Measurements from ENCODE around the gene RAB31. TPM values are rescaled to one million over a fixed set of nuclear protein-coding genes. Genes with fewer than 3 reads are reported as not detected.

The RAB31 gene
- total RNA-seq, 1 experiment from 2014 or later, result 32.9 TPM

- ChIA-PET CTCF (no interaction called here), POLR2A (interaction anchor here (0.5 kb wide), 1 partner anchor 387 kb away, joined by 3 read pairs; no protein-coding TSS in a partner anchor)
- Mint-ChIP-seq H3K4me1 (peaks cover 4% of the 10 kb centered on the region), H3K36me3 (no peaks in the 10 kb centered on the region), H3K27me3 (ENCODE audit: low read depth) (no peaks in the 10 kb centered on the region), H3K9me3 (no peaks in the 10 kb centered on the region), H3K27ac (no peak overlapping the region), H3K4me3 (no peak overlapping the region)
- ATAC-seq, result no peak
- DNase-seq (ENCODE audit: low spot score), result no peak
- TF ChIP-seq SP1 (CRISPR knock-in tag; conservative IDR thresholded peaks at IDR 0.05), result no peak
- TF ChIP-seq RORB (CRISPR knock-in tag; IDR thresholded peaks at IDR 0.05), result no peak
- no peak for TF ChIP-seq FOXP4 (CRISPR knock-in tag; IDR thresholded peaks at IDR 0.05)
- no peak for TF ChIP-seq STAT6 (CRISPR knock-in tag; conservative IDR thresholded peaks at IDR 0.05; ENCODE audit: low read depth)
- no peak for TF ChIP-seq HMGXB4 (CRISPR knock-in tag; IDR thresholded peaks at IDR 0.05)
- no peak for TF ChIP-seq MXD4 (CRISPR knock-in tag; IDR thresholded peaks at IDR 0.05; ENCODE audit: borderline replicate concordance)
- TF ChIP-seq SOX15 (CRISPR knock-in tag; IDR thresholded peaks at IDR 0.05), result no peak
- no peak for TF ChIP-seq TEAD1 (CRISPR knock-in tag; IDR thresholded peaks at IDR 0.05)
- no peak for TF ChIP-seq ZBTB21 (CRISPR knock-in tag; IDR thresholded peaks at IDR 0.05; ENCODE audit: borderline replicate concordance)
- no peak for TF ChIP-seq ERG (CRISPR knock-in tag; IDR thresholded peaks at IDR 0.05)
- no peak for TF ChIP-seq HMGA2 (CRISPR knock-in tag; IDR thresholded peaks at IDR 0.05)
- TF ChIP-seq CREB1 (CRISPR knock-in tag; IDR thresholded peaks at IDR 0.05), result no peak
- TF ChIP-seq E2F1 (CRISPR knock-in tag; IDR thresholded peaks at IDR 0.05), result no peak
- TF ChIP-seq USF2 (CRISPR knock-in tag; IDR thresholded peaks at IDR 0.05), result no peak
These were observed 48.9 kb downstream of the RAB31 start for GRCh38 chr18:9756933-9757470.

GRCh38 chr18:9757827-9758621 is 49.9 kb downstream of the RAB31 start:
- no peaks in the 10 kb centered on the region for H3K27me3 Mint-ChIP-seq (ENCODE audit: low read depth)
- TF ChIP-seq USF2 (CRISPR knock-in tag; IDR thresholded peaks at IDR 0.05) (no peak), TCF7 (CRISPR knock-in tag; IDR thresholded peaks at IDR 0.05; ENCODE audit: low read depth) (no peak), ZNF138 (CRISPR knock-in tag; conservative IDR thresholded peaks at IDR 0.05) (no peak), SMAD4 (CRISPR knock-in tag; IDR thresholded peaks at IDR 0.05) (no peak)
- peaks cover 4% of the 10 kb centered on the region for H3K9me3 Mint-ChIP-seq
- no peak overlapping the region for H3K4me3 Mint-ChIP-seq
- peaks cover 3% of the 10 kb centered on the region for H3K36me3 Mint-ChIP-seq
- H3K27ac Mint-ChIP-seq, result peak overlapping the region; percentile 55; the same call in 1 of the 2 replicates
- H3K4me1 Mint-ChIP-seq, result peaks cover 4% of the 10 kb centered on the region
- no peak for ATAC-seq
- DNase-seq (ENCODE audit: low spot score), result no peak
- ChIA-PET CTCF (no interaction called here), POLR2A (no interaction called here)

All from WTC11 (cell line).